ENCODE results near the gene PLEKHA1. TPM values are rescaled to one million over a fixed set of nuclear protein-coding genes. Genes with fewer than 3 reads are reported as not detected.

PLEKHA1 gene
- total and polyA plus RNA-seq, 2 of the 4 experiments (the other 2 are of a cell fraction), result 7.2 to 9.5 TPM

DNA sequence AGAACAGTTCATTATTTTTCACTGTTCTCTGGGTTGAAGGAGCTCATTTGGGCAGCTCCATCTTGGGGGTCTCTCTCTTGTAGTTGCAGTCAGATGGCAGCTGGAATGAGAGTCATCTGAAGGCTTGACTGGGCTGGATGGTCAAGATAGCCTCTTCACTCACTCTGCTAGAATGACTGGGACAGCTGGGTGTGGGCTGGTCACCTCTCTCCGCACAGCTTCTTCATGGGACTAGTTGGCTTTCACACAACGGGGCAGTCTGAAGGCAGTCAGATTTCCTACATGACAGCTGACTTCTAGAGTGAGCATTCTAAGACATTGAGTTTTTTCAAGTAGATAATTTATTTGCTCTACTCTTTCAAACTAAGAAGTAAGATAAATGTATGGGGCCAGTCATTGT lies 13.1 kb downstream of the PLEKHA1 start:
- H3K14ac ChIP-seq (replicated peaks; ENCODE audit: low read depth, low read length), result no peak overlapping the region
- H4K20me1 ChIP-seq (ENCODE audit: insufficient read depth, low read length), result peaks cover 3% of the 10 kb centered on the region; the same call in 1 of the 2 replicates
- no peak overlapping the region for H3K27ac ChIP-seq (ENCODE audit: insufficient read depth, low read length)
- H3K4ac ChIP-seq (ENCODE audit: low read depth, low read length), result no peak overlapping the region
- H4K8ac ChIP-seq (ENCODE audit: low read depth in 2 of 2, low read length in 2 of 2), result no peak overlapping the region
- H2BK15ac ChIP-seq (ENCODE audit: low read depth, low read length), result no peak overlapping the region
- H3K18ac ChIP-seq (ENCODE audit: low read depth, low read length), result no peak overlapping the region
- ATAC-seq (ENCODE audit: low read depth) (no peak), DNase-seq (no peak)
- no peaks in the 10 kb centered on the region; the same call in 1 of the 2 replicates for H3K9me1 ChIP-seq (ENCODE audit: insufficient read depth, low read length)
- H2AFZ ChIP-seq (replicated peaks; ENCODE audit: low read length, poor library complexity), result no peak overlapping the region
- no peak overlapping the region for H2AK5ac ChIP-seq (ENCODE audit: low read depth, low read length)
- no peak overlapping the region for H3K56ac ChIP-seq (ENCODE audit: extremely low read depth, insufficient read depth, low read length)
- H2BK20ac ChIP-seq (ENCODE audit: low read depth, low read length), result no peak overlapping the region
- no peak overlapping the region for H2BK120ac ChIP-seq (ENCODE audit: low read depth, low read length)
- H4K91ac ChIP-seq (ENCODE audit: insufficient read depth, low read depth, low read length), result no peak overlapping the region
- CTCF ChIA-PET, result no interaction called here
- no peaks in the 10 kb centered on the region for H3K27me3 ChIP-seq (ENCODE audit: control insufficient read depth, insufficient read depth, low read length)
- peaks cover 11% of the 10 kb centered on the region in 2 experiments; a peak in 3 of 4 replicates for H3K79me1 ChIP-seq (ENCODE audit: low read depth in 1 of 2, low read length in 2 of 2)
- POLR2A ChIA-PET (ENCODE audit: unreplicated experiment), result no interaction called here
- dilution Hi-C loops (cut with HindIII; ENCODE audit: low sequenced_read_pairs, unreplicated experiment), result no loop called here
- no peak overlapping the region for H3K4me3 ChIP-seq (ENCODE audit: insufficient read depth, low read depth, low read length)
- H3K23ac ChIP-seq (ENCODE audit: low read depth, low read length), result no peak overlapping the region
- BruUV-seq (replicated peaks), result no TSS peak
- no peak overlapping the region for H2BK5ac ChIP-seq (ENCODE audit: low read depth, low read length, poor library complexity, severe bottlenecking)
- H4K5ac ChIP-seq (ENCODE audit: low read depth, low read length), result no peak overlapping the region
- no peaks in the 10 kb centered on the region for H3K9me3 ChIP-seq (ENCODE audit: control insufficient read depth, insufficient read depth, low read length)
- TF ChIP-seq RFX5 (IDR thresholded peaks at IDR 0.05; ENCODE audit: low read depth, low read length) (no peak), BHLHE40 (IDR thresholded peaks at IDR 0.05; ENCODE audit: low read depth, low read length) (no peak), POLR2A (IDR thresholded peaks at IDR 0.05; ENCODE audit: low read depth, low read length) (no peak), CHD1 (IDR thresholded peaks at IDR 0.05; ENCODE audit: low read depth, low read length) (no peak)
- H3K4me1 ChIP-seq (ENCODE audit: control insufficient read depth, insufficient read depth, low read length), result no peaks in the 10 kb centered on the region
- intact Hi-C loops (cut with micrococcal nuclease), result loop anchor here (2.0 kb wide), 1 partner anchor 23 kb away; no protein-coding TSS in a partner anchor
- no peaks in the 10 kb centered on the region for H3K36me3 ChIP-seq (ENCODE audit: control insufficient read depth, insufficient read depth, low read length)
- H3K9ac ChIP-seq (ENCODE audit: low read depth, low read length), result no peak overlapping the region
- no peak overlapping the region for H2AK9ac ChIP-seq (replicated peaks; ENCODE audit: low read depth, low read length, poor library complexity)
- no peak overlapping the region for H3K4me2 ChIP-seq (ENCODE audit: low read depth, low read length)
- no CpG with 5 or more reads among the region's 2 CpGs for whole genome bisulfite sequencing, 2 experiments (ENCODE audit: extremely low coverage in 2 of 2, insufficient read length in 1 of 2)
- in situ Hi-C loops (cut with MboI; ENCODE audit: low sequenced_read_pairs), result no loop called here
